ENCODE data around the gene XRN2.
"Not testable (repeated sequence)": the region's sequence is repeated elsewhere in the genome, so short reads cannot be mapped to it uniquely, and the experiment has no call there.

The XRN2 gene

GRCh38 chr20:21352703-21353102, 49.6 kb downstream of the XRN2 start:
- DNase-seq = no peak

- peak in 2 of 4 experiments; percentile 6 to 29 for DNase-seq
Observed at GRCh38 chr20:21353236-21353635, 50.1 kb downstream of the XRN2 start.

- DNase-seq = no peak
Observed at GRCh38 chr20:21355981-21356380, 52.9 kb downstream of the XRN2 start.

GRCh38 chr20:21356386-21356785, 53.3 kb downstream of the XRN2 start:
- DNase-seq = no peak

- DNase-seq = peak; percentile 3 to 67 (median 34)
Observed at GRCh38 chr20:21357844-21358243, 54.7 kb downstream of the XRN2 start.

GRCh38 chr20:21358737-21359136, 55.6 kb downstream of the XRN2 start:
- no peak for DNase-seq

GRCh38 chr20:21360705-21361104, 57.6 kb downstream of the XRN2 start:
- DNase-seq = peak; percentile 16 to 48 (median 36)

- DNase-seq = peak; percentile 61 to 88 (median 76)
Observed at GRCh38 chr20:21361266-21361665, 58.1 kb downstream of the XRN2 start.

- no peak for DNase-seq
Observed at GRCh38 chr20:21364413-21364812, 61.3 kb downstream of the XRN2 start.

- DNase-seq = no peak
Observed at GRCh38 chr20:21365771-21366170, 62.6 kb downstream of the XRN2 start.

- not testable (repeated sequence) for DNase-seq
Observed at GRCh38 chr20:21366273-21366672, 63.1 kb downstream of the XRN2 start.

- no peak for DNase-seq
Observed at GRCh38 chr20:21368791-21369190, 65.7 kb downstream of the XRN2 start.

- DNase-seq = no peak
Observed at GRCh38 chr20:21371193-21371592, 68.1 kb downstream of the XRN2 start.

GRCh38 chr20:21372016-21372415, 68.9 kb downstream of the XRN2 start:
- DNase-seq = no peak

- no peak for DNase-seq
Observed at GRCh38 chr20:21373436-21373835, 70.3 kb downstream of the XRN2 start.

- no peak for DNase-seq
Observed at GRCh38 chr20:21376626-21377025, 73.5 kb downstream of the XRN2 start.

GRCh38 chr20:21377701-21378100, 74.6 kb downstream of the XRN2 start:
- no peak for DNase-seq

GRCh38 chr20:21378259-21378658, 75.1 kb downstream of the XRN2 start:
- DNase-seq = no peak

GRCh38 chr20:21380711-21381110, 77.6 kb downstream of the XRN2 start:
- no peak for DNase-seq

- no peak for DNase-seq
Observed at GRCh38 chr20:21381619-21382018, 78.5 kb downstream of the XRN2 start.

GRCh38 chr20:21384308-21384892, 81.3 kb downstream of the XRN2 start:
- no peak for DNase-seq

GRCh38 chr20:21386111-21386510, 83.0 kb downstream of the XRN2 start:
- DNase-seq = no peak

GRCh38 chr20:21387528-21387927, 84.4 kb downstream of the XRN2 start:
- DNase-seq = no peak

GRCh38 chr20:21388566-21388965, 85.4 kb downstream of the XRN2 start:
- no peak for DNase-seq

- DNase-seq = no peak
Observed at GRCh38 chr20:21389368-21389767, 86.2 kb downstream of the XRN2 start.

Measured in suppressor macrophage (primary cell).